T-helper 1 cell treated with Interleukin-12 subunit alpha and Interleukin-12 subunit beta and Interleukin-4 antibody, amounts not matched to agents 30 ng/mL and 1 ng/mL, for 36 hours (primary cell): ENCODE measurements around the gene ASCC2. TPM values are rescaled to one million over a fixed set of nuclear protein-coding genes. Genes with fewer than 3 reads are reported as not detected.
"Not testable (repeated sequence)": the region's sequence is repeated elsewhere in the genome, so short reads cannot be mapped to it uniquely, and the experiment has no call there.

ENCODE experiments used
- intact Hi-C: fragments of 100-400 bp; cut with micrococcal nuclease; formaldehyde crosslinking; loops from one replicate; pipeline ENCODE4 v1.15.1; 2024
- total RNA-seq: library from RNA; stranded (reverse); gene quantifications from 2 replicates; pipeline ENCODE4 v1.2.3, GENCODE V29; 2022

Gene ASCC2
- 91.7 and 93.7 TPM in 2 replicates for total RNA-seq

DNA sequence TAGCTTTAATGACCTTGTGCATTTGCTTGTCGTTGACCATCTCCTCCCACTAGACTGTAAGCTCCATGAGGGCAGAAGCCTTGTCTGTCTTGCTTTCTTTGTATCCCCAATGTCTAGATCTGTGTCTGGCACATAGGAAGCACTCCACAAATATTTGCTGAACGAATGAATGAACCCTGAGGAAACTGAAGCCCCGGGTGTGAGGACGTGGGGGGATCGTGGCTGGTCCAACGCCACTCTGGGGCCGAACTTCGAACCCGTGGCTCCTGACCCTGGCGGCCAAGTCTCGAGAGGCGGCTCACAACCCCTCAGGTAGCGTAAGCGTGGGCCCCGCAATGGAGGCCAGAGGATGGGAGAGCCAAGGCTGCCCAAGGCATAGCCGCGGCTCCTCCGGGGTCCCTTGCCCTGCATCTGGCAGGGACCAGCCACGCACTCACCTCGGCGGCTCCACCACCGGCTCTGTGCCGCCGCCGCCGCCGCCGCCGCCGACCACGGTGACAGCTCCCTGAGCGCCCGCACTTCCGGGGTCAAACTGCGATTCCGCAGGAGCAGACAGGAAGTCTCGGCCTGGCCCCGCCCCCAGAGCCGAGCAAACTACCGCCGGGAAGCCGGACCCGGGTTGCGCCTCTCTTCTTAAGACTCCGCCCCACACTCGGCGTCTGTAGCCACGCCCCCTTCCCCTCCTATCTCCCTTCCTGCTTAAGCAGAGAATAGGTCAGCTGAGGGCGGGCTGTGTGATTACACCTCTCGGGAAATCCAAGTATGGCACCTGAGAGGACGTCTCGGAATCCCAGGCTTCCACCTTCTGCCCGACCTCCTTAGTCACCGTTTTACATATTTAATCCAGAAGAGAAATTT, at the start of gene ASCC2:
Gene ASCC2 (minus strand): TSS at position 534 of the 858 bp plus-strand sequence. CDS start 5,949 bp downstream, outside the sequence.
- intact Hi-C loops: loop anchor here (1.0 to 5.0 kb wide), 18 partner anchors 17 to 829 kb away; partner anchors contain the start of genes AP1B1, CCDC157, DUSP18 and LIF

DNA sequence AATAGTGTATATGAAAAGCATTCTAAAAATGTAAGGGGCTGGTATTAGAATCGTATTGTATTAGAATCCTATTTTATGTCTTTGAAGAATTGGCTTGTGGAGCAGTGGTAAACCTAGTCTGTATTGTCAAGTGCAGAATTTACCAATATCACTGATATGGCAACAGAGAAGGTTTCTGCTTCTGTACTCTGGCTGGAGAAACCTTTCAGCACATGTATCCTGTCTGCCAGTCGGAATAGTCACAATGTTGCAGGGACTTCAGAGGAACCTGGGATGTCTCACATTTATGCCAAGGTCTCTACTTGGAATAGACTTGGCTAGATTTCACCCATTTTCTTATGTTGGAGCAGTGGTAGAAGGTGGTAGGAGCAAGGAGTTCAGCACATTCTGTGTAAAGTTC, 49.3 kb upstream of the ASCC2 start:
- intact Hi-C loops: no loop called here

- intact Hi-C loops: no loop called here
Observed at GRCh38 chr22:29886596-29886995, 48.5 kb upstream of the ASCC2 start.

GRCh38 chr22:29885610-29886009, 47.5 kb upstream of the ASCC2 start:
- intact Hi-C loops: no loop called here

DNA sequence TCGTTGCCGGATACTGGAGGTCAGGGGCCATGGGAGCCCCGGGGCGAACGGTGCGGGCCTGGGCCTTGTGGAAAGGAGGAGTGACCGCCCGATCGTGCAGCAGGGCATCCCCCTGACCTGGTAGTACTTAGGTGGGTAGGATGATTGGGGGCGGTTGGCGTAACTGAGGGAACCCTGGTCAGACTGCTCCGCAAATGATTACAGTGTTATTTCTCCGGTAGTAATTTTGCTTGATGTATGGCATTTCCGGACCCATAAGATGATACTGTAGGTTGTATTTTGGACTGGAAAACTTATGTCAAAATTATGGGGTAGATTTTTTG, 45.7 kb upstream of the ASCC2 start:
- intact Hi-C loops: loop anchor here (1.0 kb wide), 2 partner anchors 45 to 444 kb away; partner anchors contain the start of gene ASCC2

DNA sequence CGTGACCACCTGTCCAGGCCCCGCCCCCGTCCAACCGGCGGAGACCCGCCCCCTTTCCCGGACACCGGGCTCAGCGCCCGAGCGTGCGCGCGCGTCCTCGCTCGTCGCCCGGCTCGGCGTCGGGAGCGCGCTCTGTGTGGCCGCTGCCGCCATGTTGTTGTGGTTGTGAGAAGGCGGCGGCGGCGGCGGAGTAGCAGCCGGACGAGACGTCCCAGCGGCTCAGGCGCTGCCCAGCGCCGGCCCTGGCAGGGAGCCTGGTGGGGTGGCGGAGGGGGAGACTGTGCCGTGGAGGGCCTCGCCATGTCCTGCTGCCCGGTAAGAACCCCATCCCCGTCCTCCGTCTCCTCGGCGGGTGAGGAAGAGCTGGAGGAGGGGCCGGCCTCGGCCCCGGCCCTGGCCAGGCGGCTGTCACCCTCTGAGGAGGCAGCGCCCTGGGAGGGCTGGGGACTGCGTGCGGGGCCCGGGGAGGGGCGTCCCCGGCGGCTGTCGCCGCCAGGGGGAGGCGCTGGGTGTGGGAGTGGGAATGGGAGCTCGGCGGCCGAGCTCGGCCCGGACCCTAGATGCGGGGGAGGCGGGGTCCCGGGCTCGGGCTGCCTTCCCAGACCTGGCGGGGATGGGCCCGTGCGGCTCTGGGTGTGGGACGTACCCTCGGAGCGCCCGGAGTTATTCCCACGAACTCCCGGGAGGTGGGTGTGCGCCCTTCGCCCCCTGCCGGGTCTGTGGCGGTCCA, 45.1 kb upstream of the ASCC2 start, which contains the start of gene MTMR3:
Gene MTMR3 (plus strand): TSS at position 130 of the 730 bp plus-strand sequence. CDS start 87,886 bp downstream, outside the sequence.
- intact Hi-C loops: loop anchor here (1.0 kb wide), 2 partner anchors 45 to 444 kb away; partner anchors contain the start of gene ASCC2

DNA sequence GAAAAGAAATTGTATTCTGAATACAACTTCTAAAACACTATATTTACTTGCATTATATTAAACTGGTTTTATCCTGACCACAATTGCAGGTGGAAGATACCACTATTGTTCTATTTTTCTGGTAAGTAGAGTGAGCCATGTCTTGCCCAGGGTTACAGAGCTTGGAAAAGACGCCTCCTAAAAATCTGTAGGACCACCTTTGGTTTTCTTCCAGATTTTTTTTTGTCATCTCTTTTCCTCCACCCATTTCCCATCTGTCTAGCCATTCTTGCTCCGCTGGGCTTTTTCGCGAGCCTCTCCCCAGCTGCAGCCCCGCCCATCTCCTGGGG, 44.6 kb upstream of the ASCC2 start:
- intact Hi-C loops: loop anchor here (1.0 kb wide), 2 partner anchors 44 to 445 kb away; partner anchors contain the start of gene ASCC2

GRCh38 chr22:29879753-29880152, 41.7 kb upstream of the ASCC2 start:
- intact Hi-C loops: no loop called here

GRCh38 chr22:29877620-29878019, 39.5 kb upstream of the ASCC2 start:
- intact Hi-C loops: no loop called here

DNA sequence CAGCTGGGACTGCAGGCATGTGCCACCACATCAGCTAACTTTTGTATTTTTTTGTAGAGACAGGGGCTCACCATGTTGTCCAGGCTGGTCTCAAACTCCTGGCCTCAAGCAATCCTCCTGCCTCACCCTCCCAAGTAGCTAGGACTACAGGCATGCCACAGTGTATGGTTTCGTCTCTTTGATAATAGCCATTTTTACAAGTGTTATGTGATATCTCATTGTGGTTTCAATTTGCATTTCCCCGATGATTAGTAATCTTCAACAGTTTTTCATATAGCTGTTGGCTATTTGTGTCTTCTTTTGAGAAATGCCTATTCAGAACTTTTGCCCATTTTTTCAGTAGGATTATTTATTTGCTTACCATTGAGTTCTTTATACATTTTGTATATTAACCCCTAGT, 35.9 kb upstream of the ASCC2 start:
- intact Hi-C loops: no loop called here

GRCh38 chr22:29872989-29873388, 34.9 kb upstream of the ASCC2 start:
- intact Hi-C loops: no loop called here

DNA sequence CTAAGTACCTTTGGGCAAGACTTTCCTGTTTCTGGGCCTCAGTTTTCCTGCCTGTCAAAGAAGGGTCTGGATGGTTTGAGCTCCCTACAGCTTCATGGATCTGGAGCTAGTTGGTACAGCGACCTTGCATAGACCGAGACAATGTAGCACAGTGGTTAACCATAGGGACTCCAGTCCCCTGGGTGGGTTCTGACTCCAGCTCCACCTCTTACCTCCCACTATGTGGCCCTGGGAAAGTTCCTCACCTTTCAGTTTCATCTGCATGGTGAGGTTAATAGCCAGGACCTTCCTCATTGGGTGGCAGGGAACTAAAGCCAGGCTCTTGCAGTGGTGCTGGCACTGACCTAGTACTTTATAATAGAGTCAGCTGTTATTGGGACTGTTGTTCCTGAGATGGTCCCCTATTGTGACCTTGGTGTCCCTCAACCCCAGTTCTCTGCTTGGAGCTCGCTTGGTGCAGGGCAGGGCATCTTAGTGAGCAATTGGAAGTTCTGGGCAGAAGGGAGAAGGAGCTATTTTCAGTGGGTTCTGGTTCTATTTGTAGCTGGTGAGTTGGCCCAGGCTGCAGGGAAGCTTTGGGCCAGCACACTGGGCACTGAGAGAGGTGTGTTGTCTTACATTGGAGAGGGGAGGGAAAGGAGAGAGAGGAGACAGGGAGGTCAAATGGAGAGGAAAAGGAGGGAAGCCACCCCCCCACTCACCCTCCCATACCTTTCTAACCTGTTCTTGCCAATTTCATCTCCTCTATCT, 34.2 kb upstream of the ASCC2 start:
- intact Hi-C loops: no loop called here

GRCh38 chr22:29871684-29872083, 33.6 kb upstream of the ASCC2 start:
- intact Hi-C loops: no loop called here

GRCh38 chr22:29870574-29870973, 32.5 kb upstream of the ASCC2 start:
- intact Hi-C loops: no loop called here

GRCh38 chr22:29867851-29868250, 29.8 kb upstream of the ASCC2 start:
- intact Hi-C loops: no loop called here

GRCh38 chr22:29867260-29867659, 29.2 kb upstream of the ASCC2 start:
- intact Hi-C loops: no loop called here

GRCh38 chr22:29865572-29865971, 27.5 kb upstream of the ASCC2 start:
- intact Hi-C loops: not testable (repeated sequence)

- intact Hi-C loops: no loop called here
Observed at GRCh38 chr22:29861672-29862297, 23.7 kb upstream of the ASCC2 start.

GRCh38 chr22:29860006-29860766, 22.1 kb upstream of the ASCC2 start:
- intact Hi-C loops: no loop called here

GRCh38 chr22:29859030-29859429, 21.0 kb upstream of the ASCC2 start:
- intact Hi-C loops: not testable (repeated sequence)
